LNCaP clone FGC (cell line): ENCODE measurements around the gene POMGNT2.
A peak's percentile ranks its signal among the peaks of the same experiment; 100 is the strongest.
"Not testable (repeated sequence)": the region's sequence is repeated elsewhere in the genome, so short reads cannot be mapped to it uniquely, and the experiment has no call there.

Experiments used
- DNase-seq: peaks from one replicate; pipeline ENCODE4 v3.0.0-alpha.2; 2011; ENCODE audit warnings: low read depth
- H3K4me3 ChIP-seq: 2 replicates; pipeline ENCODE4 v1.5.1; 2011; ENCODE audit warnings: mild to moderate bottlenecking, low read depth, low read length, control low read depth
- TF ChIP-seq, protein P1 (sequence below): IDR thresholded peaks from 2 replicates; pipeline ENCODE4 v1.5.1; 2012; ENCODE audit warnings: mild to moderate bottlenecking; ENCODE audit not compliant: control insufficient read depth, insufficient read depth; ENCODE audit errors: extremely low read depth

The POMGNT2 gene

DNA sequence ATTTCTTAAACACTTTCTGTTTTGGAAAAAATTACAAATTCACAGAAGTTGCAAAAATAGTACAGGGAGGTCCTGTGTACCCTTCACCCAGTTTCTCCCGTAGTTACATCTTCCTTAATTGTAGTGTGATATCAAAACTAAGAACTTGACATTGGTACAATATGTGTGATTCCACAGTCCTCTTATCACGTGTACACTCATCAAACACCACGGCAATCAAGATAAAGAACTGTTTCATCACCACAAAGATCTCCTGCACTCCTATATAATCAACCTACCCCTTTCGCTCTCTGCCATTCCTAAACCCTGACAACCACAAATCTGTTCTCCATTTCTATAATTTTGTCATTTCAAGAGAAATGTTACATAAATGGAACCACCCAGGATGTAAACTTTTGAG is 31.4 kb downstream of the POMGNT2 start:
- no peak overlapping the region for H3K4me3 ChIP-seq
- TF ChIP-seq, protein P1, sequence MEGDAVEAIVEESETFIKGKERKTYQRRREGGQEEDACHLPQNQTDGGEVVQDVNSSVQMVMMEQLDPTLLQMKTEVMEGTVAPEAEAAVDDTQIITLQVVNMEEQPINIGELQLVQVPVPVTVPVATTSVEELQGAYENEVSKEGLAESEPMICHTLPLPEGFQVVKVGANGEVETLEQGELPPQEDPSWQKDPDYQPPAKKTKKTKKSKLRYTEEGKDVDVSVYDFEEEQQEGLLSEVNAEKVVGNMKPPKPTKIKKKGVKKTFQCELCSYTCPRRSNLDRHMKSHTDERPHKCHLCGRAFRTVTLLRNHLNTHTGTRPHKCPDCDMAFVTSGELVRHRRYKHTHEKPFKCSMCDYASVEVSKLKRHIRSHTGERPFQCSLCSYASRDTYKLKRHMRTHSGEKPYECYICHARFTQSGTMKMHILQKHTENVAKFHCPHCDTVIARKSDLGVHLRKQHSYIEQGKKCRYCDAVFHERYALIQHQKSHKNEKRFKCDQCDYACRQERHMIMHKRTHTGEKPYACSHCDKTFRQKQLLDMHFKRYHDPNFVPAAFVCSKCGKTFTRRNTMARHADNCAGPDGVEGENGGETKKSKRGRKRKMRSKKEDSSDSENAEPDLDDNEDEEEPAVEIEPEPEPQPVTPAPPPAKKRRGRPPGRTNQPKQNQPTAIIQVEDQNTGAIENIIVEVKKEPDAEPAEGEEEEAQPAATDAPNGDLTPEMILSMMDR = no peak
- DNase-seq = no peak

DNA sequence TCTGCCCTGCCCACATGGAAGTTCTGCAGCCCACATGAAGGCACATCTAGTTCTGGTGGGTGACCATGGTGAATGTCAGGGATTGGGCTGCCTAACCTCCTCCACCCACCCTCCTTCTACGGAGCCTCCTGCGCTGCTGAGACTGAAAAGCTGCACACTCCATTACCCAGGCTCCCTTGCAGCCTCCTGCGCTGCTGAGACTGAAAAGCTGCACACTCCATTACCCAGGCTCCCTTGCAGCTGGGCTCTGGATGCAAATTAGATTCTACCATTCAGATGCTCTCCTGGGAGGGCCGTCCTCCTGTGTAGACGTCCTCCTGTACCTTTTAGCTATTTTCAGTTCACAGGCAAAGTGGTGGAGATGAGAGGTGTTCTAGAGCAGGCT is 32.1 kb downstream of the POMGNT2 start:
- H3K4me3 ChIP-seq = no peak overlapping the region
- DNase-seq = no peak
- TF ChIP-seq, protein P1 = no peak

DNA sequence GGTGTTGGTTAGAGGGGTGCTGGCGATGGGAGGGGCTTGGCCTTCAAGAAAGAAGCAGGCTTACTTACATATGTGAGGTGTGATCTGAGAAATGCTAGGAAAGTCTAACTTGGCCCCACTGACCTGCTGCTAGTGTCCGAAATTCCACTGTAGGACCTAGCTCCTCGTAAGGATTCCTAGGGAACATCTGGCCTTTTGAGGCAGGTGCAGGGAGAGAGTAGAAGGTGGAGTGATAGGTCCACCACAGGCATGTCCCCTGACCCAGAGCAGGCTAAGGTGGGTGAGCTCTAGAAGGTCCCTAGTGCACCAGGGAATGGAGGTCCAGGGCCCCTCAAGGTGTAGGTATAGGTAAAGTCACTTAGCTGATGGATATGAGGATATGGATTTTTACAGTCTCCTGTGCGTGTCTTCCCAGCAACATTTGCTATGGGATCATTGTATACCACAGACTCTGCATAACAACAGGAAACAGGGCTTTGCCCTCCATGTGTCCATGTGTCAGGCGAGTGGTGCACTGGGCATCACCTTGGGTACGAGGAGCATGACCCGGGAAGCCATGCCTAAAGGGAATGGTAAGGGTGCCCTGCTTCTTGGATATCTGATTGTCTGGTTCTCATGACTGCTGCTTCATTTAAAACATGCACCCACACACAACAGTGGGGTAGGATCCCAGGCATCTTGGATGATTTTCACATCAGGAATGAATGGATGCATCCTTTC is 32.6 kb downstream of the POMGNT2 start:
- TF ChIP-seq, protein P1 = no peak
- DNase-seq = no peak
- no peak overlapping the region for H3K4me3 ChIP-seq

DNA sequence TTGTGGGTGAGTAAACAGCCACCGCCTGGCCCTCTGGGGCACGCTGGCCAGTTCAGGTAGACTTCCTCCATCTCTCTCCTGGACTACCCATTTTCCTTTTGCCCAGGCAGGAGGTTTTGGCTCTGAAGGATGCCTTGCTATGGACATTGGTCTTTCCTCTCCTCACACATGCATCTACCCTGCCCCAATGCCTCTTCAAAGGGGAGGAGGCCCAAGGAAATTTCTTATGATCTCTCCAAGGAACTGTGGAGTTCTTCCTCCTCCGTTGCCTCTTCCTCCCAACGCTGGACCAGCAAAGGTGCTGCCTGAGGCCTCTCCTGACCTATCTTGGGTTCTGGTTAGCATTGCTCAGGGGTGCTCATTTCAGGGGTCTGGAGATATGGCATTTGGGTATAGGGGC is 33.5 kb downstream of the POMGNT2 start:
- no peak overlapping the region for H3K4me3 ChIP-seq
- no peak for DNase-seq
- TF ChIP-seq, protein P1 = no peak

DNA sequence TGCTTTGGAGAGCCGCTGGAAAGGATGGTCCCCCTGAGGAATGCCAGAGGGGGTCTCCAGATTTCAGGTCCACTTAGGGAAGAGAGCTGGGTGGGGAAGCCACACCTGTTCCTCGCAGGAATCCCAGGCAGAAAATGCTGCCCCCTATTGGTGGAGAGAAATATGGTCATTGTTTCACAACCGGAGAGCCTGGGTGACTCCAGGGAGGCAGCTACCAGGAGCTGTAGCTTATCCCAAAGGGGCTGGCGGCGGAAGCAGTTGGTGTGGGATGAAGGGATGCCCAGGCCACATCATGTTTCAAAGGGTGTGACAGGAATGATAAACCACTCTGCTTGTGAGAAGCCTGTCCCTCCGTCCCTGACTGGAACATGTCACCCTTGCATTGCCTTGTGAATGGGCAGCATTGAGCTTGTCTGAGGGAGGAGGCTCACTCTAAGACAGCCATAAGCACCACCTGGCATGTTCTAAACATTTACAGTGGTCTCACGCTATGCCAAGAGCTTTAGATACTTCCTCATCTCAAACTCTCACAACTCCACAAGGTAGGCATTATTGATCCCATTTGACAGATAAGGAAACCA is 34.5 kb downstream of the POMGNT2 start:
- TF ChIP-seq, protein P1 = peak; percentile 28; the same call in 1 of the 2 replicates
- no peak overlapping the region for H3K4me3 ChIP-seq
- DNase-seq = no peak

DNA sequence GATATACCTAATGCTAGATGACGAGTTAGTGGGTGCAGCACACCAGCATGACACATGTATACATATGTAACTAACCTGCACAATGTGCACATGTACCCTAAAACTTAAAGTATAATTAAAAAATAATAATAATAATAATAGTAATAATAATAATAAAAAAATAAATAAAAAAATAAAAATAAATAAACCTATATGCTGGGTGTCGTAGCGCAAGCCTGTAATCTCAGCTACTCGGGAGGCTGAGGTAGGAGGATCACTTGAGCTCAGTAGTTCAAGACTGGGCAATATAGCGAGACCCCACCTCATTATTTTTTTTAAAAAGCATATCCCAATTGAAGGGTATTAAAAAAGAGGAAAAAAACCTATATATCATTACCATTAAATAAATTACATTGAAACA is 35.2 kb downstream of the POMGNT2 start:
- DNase-seq, H3K4me3 ChIP-seq: not testable (repeated sequence)

DNA sequence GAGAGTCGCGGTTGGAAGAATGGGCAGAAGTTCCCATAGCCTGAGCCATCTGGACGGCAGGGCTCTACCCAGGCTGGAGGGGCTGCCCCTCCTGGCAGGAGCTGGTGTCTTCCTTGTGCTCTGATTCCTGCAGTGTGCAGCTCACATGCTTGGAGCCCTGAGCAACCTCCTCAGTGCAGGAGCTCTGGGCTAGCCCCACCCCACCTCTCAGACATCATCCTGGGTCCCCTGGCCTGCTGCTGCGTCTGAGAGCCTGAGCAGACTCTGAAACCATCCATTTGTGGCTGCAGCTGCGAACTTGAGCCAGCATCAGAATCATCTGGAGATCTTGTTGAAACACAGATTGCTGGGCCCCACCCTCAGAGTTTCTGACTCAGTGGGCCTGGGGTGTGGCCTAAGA is 42.8 kb downstream of the POMGNT2 start:
- DNase-seq = no peak

More for the DNA sequence above, 42.8 kb downstream of the POMGNT2 start:
- no peak overlapping the region for H3K4me3 ChIP-seq
- TF ChIP-seq, protein P1 = no peak
